GM10248 (cell line): Measurements from ENCODE around the gene TSPAN18.

Experiments used
- CTCF ChIA-PET: fragments of 300-600 bp; sonication (Branson Sonifier 250); formaldehyde crosslinking; extraction: SDS; loops from one replicate; lab custom pipeline; 2021; ENCODE audit warnings: antibody characterized with exemption; lab: Yijun Ruan, JAX
- POLR2A ChIA-PET: fragments of 350-650 bp; sonication (Branson Sonifier 250); formaldehyde crosslinking; extraction: SDS; loops from one replicate; lab custom pipeline; 2020; ENCODE audit warnings: antibody characterized with exemption; lab: Yijun Ruan, JAX
- DNase-seq: peaks from one replicate; pipeline ENCODE4 v3.0.0; 2012; ENCODE audit errors: extremely low spot score
- TF ChIP-seq, protein P1 (sequence below): IDR thresholded peaks from 2 replicates; pipeline ENCODE4 v1.5.1; 2012; ENCODE audit warnings: mild to moderate bottlenecking, low read depth; ENCODE audit errors: extremely low read depth, missing control alignments, control extremely low read depth

TSPAN18 gene

DNA sequence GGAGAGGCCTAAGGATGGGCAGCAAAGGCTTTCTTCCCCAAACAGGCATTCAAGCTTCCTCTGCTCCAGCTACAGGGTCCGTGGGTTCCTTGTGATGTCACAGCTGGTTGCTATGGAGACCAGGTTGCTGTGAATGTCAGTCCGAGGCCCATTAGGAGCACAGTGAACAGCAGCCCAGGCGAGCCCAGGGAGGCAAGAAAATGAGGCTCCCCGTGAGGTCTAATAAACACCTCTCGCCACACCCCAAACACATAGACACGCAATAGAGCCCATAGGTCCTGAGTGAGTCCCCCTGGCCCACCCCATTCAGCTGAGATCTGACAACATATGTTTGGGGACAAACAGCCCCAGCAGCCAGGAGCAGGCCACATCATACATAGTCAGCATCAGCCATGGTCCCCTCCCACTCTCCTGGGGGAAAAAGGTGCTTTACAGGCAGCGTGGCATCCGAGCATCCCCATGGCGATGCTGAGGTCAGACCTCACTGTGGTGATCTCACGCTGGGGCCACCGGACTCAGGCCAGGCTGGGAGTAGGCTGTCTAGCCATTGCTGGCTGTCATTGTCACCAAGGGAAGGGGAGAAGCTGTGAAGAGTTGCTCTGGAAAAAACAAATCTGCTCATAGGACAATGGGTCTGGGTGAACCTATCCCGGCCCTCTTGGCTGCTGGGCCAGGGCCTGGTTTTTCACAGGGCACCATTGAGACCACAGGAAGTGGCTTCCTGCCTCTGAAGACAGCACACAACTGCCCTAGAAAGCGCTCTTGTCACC is 247.1 kb downstream of the TSPAN18 start:
- TF ChIP-seq, protein P1, sequence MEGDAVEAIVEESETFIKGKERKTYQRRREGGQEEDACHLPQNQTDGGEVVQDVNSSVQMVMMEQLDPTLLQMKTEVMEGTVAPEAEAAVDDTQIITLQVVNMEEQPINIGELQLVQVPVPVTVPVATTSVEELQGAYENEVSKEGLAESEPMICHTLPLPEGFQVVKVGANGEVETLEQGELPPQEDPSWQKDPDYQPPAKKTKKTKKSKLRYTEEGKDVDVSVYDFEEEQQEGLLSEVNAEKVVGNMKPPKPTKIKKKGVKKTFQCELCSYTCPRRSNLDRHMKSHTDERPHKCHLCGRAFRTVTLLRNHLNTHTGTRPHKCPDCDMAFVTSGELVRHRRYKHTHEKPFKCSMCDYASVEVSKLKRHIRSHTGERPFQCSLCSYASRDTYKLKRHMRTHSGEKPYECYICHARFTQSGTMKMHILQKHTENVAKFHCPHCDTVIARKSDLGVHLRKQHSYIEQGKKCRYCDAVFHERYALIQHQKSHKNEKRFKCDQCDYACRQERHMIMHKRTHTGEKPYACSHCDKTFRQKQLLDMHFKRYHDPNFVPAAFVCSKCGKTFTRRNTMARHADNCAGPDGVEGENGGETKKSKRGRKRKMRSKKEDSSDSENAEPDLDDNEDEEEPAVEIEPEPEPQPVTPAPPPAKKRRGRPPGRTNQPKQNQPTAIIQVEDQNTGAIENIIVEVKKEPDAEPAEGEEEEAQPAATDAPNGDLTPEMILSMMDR: no peak
- CTCF ChIA-PET: interaction anchor here (1.5 kb wide), 1 partner anchor 14 kb away, joined by 3 read pairs; no protein-coding TSS in a partner anchor
- DNase-seq: no peak
- POLR2A ChIA-PET: no interaction called here

DNA sequence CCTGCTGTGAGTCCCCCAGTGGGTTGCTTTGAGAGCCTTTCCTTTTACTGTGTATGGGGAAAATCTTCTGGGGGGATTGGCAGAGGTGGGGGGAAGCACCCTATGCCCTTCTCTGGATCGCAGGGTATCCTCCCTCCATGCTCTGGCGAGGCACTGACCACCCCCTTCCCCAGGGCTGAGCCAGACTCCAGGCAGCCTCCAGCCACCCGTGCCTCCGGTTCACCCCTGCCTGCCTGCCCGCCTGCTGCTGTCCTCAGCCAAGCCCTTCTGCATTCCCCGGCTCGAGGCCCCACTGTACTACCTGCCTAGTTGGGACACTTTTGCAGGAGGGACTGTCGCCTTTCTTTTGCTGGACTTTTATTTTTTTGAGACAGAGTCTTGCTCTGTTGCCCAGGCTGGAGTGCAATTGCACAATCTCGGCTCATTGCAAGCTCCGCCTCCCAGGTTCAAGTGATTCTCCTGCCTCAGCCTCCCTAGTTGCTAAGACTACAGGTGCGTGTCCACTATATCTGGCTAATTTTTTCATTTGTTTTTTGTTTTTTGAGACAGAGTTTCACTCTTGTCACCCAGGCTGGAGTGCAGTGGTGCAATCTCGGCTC is 247.7 kb downstream of the TSPAN18 start:
- POLR2A ChIA-PET: no interaction called here
- TF ChIP-seq, protein P1: no peak
- CTCF ChIA-PET: interaction anchor here (1.5 kb wide), 1 partner anchor 15 kb away, joined by 3 read pairs; no protein-coding TSS in a partner anchor
- no peak for DNase-seq

DNA sequence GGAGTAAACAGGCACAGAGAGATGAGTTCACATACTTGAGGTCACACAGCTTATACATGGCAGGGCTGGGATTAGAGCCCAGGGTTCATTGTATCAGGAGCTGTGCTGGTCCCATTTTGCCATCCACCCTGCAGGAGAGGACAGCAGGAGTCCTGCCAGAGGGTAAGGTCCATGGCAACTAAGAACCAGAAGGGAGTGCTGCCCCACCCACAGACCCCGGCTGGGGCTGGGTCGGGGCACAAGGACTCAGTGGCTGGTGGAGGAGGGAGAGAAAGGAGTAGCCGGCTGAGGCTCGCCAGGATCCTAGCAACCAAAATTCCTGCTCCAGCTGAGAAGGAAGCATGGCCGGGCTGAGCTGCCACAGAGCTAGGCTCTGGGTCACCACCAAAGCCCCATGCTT is 249.8 kb downstream of the TSPAN18 start:
- no peak for DNase-seq
- POLR2A ChIA-PET: no interaction called here
- TF ChIP-seq, protein P1: no peak
- CTCF ChIA-PET: interaction anchor here (1.2 to 2.4 kb wide), 3 partner anchors 18 to 127 kb away, joined by 3 to 6 read pairs (median 3); no protein-coding TSS in a partner anchor

DNA sequence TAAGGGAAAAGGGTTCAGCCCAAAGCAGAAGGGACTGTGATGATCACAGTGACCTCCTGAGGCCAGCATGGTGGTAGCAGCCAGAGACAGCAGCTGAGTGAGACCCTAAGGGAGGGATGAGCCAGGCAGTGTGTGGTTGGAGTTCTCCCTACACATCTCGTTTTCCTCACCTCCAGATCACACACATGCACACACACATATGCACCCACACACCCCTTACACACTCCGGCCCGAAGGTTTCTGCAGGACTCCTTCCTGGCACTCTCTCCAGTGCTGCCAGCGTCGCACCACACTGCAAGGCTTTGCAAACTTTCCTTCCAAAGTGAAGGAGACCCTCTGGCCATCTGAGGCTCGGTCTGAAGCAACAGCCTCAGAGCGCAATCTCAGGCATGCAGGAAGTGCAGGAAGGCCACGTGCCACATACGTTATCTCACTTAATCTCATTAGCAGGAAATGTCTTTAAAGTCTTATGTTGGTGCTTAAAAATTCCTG is 250.8 kb downstream of the TSPAN18 start:
- TF ChIP-seq, protein P1: no peak
- no peak for DNase-seq
- CTCF ChIA-PET: interaction anchor here (1.3 to 2.4 kb wide), 2 partner anchors 41 to 126 kb away, joined by 3 to 6 read pairs; no protein-coding TSS in a partner anchor
- POLR2A ChIA-PET: no interaction called here

DNA sequence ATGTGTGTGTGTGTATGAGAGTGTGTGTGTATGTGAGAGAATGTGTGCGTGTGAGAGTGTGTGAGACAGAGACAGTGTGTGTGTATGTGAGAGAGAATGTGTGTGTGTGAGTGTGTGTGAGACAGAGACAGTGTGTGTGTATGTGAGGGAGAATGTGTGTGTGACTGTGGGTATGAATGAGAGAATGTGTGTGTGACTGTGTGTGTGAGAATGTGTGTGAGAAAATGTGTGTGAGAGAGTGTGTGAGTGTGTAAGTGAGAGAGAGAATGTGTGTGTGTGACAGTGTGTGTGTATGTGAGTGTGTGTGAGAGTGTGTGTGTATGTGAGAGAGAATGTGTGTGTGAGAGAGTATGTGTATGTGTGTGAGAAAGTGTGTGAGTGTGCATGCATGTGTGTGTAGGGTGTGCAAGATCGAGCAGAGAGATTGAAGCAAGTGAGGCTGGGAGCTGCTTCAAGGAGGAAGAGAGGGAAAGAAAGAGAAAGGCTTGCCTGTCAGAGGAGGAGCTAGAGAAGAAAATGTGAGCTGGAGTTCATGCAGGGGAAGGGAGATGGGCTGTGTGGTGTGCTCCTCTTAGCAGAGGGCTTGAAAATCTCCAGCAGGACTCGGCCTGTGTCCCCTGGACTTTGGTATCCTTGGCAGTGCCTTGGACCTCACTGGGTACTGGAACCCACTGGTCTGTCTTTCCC is 251.7 kb downstream of the TSPAN18 start:
- POLR2A ChIA-PET: interaction anchor here (0.6 kb wide), 1 partner anchor 18 kb away, joined by 14 read pairs; no protein-coding TSS in a partner anchor
- TF ChIP-seq, protein P1: no peak
- no peak for DNase-seq
- CTCF ChIA-PET: interaction anchor here (1.3 to 1.5 kb wide), 2 partner anchors 42 to 125 kb away, joined by 4 to 5 read pairs; no protein-coding TSS in a partner anchor

DNA sequence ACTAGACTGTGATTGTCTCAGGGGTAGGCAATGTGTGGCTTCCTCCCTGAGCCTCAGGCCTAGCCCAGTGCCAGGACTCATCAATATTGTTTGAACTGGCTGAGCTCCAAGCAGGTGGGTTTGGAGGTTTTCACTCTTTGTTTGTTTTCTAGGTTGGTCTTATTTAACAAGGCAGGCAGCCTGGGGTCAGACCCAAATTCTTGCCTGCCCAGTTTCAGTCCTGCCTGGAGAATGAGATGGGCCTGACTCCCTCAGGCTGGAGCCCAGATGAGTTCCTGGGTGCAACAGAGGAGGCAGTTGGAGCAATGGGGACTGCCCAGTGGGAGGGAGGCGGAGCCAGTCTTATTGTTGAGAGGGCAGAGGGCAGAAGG is 252.2 kb downstream of the TSPAN18 start:
- CTCF ChIA-PET: interaction anchor here (1.3 to 1.5 kb wide), 2 partner anchors 42 to 125 kb away, joined by 4 to 5 read pairs; no protein-coding TSS in a partner anchor
- POLR2A ChIA-PET: interaction anchor here (0.6 kb wide), 1 partner anchor 18 kb away, joined by 14 read pairs; no protein-coding TSS in a partner anchor
- no peak for DNase-seq
- TF ChIP-seq, protein P1: no peak
